Fibroblast of lung (primary cell): ENCODE measurements around the gene ZCCHC14.

ENCODE experiments used
- CTCF ChIP-seq, 2 donors: IDR thresholded peaks in 1 of 2; conservative IDR thresholded peaks in 1 of 2; 1 replicate in 1 of 2; 2 replicates in 1 of 2; pipeline ENCODE4 v1.5.1; 2011 to 2012; ENCODE audit warnings: low read length in 2 of 2, control low read depth in 1 of 2, inconsistent platforms in 1 of 2, low read depth in 1 of 2, mild to moderate bottlenecking in 1 of 2
- EZH2 ChIP-seq: IDR thresholded peaks from 2 replicates; pipeline ENCODE4 v1.5.1; 2012; ENCODE audit warnings: low read length, control low read depth, mild to moderate bottlenecking; ENCODE audit errors: missing control alignments

- TF ChIP-seq CTCF (conservative IDR thresholded peaks at IDR 0.05 in 1 of 2, IDR thresholded peaks at IDR 0.05 in 1 of 2; ENCODE audit: low read depth in 1 of 2, low read length in 2 of 2): no peak
- no peak for TF ChIP-seq EZH2
Observed at GRCh38 chr16:87382023-87382785, 110.6 kb downstream of the ZCCHC14 start.
